NB4 (cell line): ENCODE measurements around the gene FUT4.

ENCODE experiments used
- POLR2A ChIP-seq: IDR thresholded peaks from 2 replicates; pipeline ENCODE4 v1.6.1; 2011; ENCODE audit warnings: mild to moderate bottlenecking; ENCODE audit not compliant: insufficient read length; ENCODE audit errors: extremely low read depth
- TF ChIP-seq, protein P1 (sequence below): IDR thresholded peaks from one replicate; pipeline ENCODE4 v1.5.1; 2012; ENCODE audit warnings: low read depth, low read length

DNA sequence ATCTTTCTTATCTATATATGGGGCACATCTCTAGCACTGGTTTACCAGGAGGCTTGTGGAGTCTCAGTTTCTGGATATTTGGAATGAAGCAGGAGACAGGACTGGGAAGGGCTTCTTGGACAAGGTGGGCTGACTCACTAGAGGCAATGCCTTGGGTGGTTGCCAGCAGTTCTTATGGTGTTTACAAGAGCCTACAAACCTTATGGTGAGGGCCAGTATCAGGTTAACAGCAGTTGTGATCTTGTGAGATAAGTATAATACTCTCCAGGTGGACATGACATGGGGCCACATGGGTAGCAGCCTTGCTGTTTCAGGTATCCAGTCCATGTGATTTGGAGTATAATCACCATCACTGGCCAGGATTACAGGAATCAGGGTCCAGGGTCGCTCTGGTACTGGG lies 10.2 kb downstream of the FUT4 start:
- TF ChIP-seq, protein P1, sequence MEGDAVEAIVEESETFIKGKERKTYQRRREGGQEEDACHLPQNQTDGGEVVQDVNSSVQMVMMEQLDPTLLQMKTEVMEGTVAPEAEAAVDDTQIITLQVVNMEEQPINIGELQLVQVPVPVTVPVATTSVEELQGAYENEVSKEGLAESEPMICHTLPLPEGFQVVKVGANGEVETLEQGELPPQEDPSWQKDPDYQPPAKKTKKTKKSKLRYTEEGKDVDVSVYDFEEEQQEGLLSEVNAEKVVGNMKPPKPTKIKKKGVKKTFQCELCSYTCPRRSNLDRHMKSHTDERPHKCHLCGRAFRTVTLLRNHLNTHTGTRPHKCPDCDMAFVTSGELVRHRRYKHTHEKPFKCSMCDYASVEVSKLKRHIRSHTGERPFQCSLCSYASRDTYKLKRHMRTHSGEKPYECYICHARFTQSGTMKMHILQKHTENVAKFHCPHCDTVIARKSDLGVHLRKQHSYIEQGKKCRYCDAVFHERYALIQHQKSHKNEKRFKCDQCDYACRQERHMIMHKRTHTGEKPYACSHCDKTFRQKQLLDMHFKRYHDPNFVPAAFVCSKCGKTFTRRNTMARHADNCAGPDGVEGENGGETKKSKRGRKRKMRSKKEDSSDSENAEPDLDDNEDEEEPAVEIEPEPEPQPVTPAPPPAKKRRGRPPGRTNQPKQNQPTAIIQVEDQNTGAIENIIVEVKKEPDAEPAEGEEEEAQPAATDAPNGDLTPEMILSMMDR: no peak
- TF ChIP-seq POLR2A: no peak
